ENCODE results near the gene BCAS1.

BCAS1 gene

DNA sequence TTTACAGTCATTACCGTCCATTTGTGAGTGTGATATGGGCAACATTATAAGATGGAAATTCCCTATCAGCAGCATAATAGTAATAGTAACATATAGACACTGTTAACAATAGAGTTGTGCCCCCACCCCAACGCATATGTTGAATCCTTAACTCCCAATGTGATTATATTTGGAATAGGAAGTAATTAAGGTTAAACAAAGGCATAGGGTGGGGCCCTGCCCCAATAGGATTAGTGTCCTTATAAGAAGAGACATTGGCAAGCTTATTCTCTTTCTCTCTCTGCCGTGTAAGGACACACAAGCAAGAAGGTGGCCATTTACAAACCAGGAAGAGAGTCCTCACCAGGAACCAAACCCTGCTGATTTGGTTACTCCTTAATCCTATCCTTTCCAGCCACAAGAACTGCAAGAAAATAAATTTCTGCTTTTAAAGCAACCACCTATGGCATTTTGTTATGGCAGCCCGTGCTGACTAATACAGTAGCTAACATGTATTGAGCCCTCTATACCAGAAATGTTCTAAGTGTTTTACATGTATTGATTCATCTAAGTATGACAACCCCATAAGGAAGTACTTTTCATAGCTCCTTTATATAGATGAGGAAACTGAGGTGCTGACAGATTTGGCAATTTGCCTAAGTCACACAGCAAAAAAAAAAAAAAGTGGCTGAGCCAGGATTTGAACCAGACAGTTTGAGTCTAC lies 114.2 kb downstream of the BCAS1 start (continued):
- TF ChIP-seq OSR1 (CRISPR knock-in tag; IDR thresholded peaks at IDR 0.05) = no peak
- no peak for TF ChIP-seq ZC3H10 (CRISPR knock-in tag; IDR thresholded peaks at IDR 0.05)
- no peak for TF ChIP-seq PPARA (CRISPR knock-in tag; IDR thresholded peaks at IDR 0.05; ENCODE audit: borderline replicate concordance)

DNA sequence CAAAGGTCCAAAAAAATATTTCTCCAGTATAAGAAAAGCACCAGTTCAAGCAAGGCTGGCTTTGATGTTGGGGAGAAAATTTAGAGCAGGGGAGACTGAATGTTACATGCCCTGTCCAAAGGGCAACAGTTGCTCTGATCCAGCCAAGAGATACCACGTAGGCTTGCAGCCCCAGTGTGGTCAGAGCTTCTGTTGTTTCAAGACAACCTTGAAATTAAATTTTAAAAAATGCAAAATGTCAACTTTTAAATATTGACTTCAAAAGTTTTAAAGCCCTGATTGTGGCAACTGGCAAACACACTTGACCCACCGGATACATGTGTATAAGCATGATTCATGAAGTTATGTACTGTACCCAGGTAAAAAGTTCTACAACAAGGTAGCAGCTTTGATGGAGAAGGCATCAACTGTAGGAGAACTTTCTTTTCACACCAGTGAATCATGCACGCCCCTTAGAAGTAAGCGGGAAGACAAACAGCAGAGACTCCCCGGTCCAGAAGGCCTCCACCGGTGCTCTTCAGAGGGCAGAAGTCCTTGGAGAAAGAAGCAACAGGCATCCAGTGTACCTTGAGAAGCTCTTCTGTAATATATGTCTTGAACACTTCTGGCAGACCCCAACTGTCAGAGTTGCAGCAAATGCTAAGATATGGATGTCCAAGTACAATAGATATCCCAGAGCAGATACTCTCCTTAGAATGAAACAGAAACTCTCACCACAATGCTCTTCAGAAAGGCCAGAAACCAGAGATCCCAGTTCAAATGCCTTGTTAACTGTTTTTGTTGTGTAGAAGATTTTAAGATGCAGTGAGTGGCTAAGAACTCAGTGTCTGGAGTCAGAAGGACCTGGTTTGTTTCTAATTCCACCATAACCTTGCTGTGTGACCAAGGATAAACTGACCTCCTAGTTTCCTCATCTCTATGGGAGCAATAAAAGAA lies 115.4 kb downstream of the BCAS1 start:
- ATAC-seq = no peak
- TF ChIP-seq TCF4 (CRISPR knock-in tag; IDR thresholded peaks at IDR 0.05; ENCODE audit: borderline replicate concordance) (no peak), ISL1 (CRISPR knock-in tag; IDR thresholded peaks at IDR 0.05) (no peak), PPARA (CRISPR knock-in tag; IDR thresholded peaks at IDR 0.05; ENCODE audit: borderline replicate concordance) (no peak), ZFP30 (CRISPR knock-in tag; IDR thresholded peaks at IDR 0.05) (no peak), TOX (CRISPR knock-in tag; IDR thresholded peaks at IDR 0.05; ENCODE audit: borderline replicate concordance) (no peak), SNAI2 (CRISPR knock-in tag; IDR thresholded peaks at IDR 0.05) (no peak)
- TF ChIP-seq, protein P1, sequence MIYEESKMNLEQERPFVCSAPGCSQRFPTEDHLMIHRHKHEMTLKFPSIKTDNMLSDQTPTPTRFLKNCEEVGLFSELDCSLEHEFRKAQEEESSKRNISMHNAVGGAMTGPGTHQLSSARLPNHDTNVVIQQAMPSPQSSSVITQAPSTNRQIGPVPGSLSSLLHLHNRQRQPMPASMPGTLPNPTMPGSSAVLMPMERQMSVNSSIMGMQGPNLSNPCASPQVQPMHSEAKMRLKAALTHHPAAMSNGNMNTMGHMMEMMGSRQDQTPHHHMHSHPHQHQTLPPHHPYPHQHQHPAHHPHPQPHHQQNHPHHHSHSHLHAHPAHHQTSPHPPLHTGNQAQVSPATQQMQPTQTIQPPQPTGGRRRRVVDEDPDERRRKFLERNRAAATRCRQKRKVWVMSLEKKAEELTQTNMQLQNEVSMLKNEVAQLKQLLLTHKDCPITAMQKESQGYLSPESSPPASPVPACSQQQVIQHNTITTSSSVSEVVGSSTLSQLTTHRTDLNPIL (CRISPR knock-in tag; IDR thresholded peaks at IDR 0.05; ENCODE audit: low read depth) = no peak
- TF ChIP-seq, protein P2, sequence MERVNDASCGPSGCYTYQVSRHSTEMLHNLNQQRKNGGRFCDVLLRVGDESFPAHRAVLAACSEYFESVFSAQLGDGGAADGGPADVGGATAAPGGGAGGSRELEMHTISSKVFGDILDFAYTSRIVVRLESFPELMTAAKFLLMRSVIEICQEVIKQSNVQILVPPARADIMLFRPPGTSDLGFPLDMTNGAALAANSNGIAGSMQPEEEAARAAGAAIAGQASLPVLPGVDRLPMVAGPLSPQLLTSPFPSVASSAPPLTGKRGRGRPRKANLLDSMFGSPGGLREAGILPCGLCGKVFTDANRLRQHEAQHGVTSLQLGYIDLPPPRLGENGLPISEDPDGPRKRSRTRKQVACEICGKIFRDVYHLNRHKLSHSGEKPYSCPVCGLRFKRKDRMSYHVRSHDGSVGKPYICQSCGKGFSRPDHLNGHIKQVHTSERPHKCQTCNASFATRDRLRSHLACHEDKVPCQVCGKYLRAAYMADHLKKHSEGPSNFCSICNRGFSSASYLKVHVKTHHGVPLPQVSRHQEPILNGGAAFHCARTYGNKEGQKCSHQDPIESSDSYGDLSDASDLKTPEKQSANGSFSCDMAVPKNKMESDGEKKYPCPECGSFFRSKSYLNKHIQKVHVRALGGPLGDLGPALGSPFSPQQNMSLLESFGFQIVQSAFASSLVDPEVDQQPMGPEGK (CRISPR knock-in tag; IDR thresholded peaks at IDR 0.05; ENCODE audit: borderline replicate concordance) = no peak

DNA sequence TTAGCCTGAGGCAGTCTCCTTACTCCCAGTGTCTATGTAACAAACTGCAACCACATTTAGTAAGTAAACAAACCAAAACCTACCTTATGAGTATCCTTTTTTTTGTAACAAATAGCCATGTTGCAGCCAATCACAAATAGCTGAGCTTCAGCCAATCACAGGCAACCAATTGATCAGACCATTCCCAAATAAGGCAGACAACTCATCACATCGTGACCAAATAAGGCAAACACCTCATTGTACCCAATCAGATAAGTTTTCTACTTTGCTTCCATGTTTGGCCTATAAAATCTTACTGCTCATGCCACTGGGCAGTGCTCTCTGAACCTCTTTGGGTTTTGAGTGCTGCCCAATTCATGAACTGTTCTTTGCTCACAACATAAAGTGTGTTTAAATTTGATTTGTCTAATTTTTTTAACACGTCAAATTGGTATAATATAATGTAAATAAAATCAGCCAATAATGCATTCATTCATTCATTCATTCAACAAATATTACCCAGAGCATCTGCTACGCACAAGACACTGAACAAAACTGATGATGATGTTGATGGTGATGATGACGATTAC lies 117.8 kb downstream of the BCAS1 start:
- TF ChIP-seq BACH2 (CRISPR knock-in tag; IDR thresholded peaks at IDR 0.05; ENCODE audit: borderline replicate concordance) = no peak
- TF ChIP-seq CSDC2 (CRISPR knock-in tag; IDR thresholded peaks at IDR 0.05) = no peak
- TF ChIP-seq, protein P3, sequence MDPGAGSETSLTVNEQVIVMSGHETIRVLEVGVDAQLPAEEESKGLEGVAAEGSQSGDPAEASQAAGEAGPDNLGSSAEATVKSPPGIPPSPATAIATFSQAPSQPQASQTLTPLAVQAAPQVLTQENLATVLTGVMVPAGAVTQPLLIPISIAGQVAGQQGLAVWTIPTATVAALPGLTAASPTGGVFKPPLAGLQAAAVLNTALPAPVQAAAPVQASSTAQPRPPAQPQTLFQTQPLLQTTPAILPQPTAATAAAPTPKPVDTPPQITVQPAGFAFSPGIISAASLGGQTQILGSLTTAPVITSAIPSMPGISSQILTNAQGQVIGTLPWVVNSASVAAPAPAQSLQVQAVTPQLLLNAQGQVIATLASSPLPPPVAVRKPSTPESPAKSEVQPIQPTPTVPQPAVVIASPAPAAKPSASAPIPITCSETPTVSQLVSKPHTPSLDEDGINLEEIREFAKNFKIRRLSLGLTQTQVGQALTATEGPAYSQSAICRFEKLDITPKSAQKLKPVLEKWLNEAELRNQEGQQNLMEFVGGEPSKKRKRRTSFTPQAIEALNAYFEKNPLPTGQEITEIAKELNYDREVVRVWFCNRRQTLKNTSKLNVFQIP (CRISPR knock-in tag; IDR thresholded peaks at IDR 0.05; ENCODE audit: borderline replicate concordance, low read depth) = no peak
- TF ChIP-seq, protein P4, sequence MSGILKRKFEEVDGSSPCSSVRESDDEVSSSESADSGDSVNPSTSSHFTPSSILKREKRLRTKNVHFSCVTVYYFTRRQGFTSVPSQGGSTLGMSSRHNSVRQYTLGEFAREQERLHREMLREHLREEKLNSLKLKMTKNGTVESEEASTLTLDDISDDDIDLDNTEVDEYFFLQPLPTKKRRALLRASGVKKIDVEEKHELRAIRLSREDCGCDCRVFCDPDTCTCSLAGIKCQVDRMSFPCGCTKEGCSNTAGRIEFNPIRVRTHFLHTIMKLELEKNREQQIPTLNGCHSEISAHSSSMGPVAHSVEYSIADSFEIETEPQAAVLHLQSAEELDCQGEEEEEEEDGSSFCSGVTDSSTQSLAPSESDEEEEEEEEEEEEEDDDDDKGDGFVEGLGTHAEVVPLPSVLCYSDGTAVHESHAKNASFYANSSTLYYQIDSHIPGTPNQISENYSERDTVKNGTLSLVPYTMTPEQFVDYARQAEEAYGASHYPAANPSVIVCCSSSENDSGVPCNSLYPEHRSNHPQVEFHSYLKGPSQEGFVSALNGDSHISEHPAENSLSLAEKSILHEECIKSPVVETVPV (CRISPR knock-in tag; IDR thresholded peaks at IDR 0.05) = no peak
- no peak for TF ChIP-seq ESRRG (CRISPR knock-in tag; IDR thresholded peaks at IDR 0.05)
- TF ChIP-seq ARNTL (CRISPR knock-in tag; IDR thresholded peaks at IDR 0.05; ENCODE audit: borderline replicate concordance, low read depth) = no peak
- no peak for TF ChIP-seq TOX (CRISPR knock-in tag; IDR thresholded peaks at IDR 0.05; ENCODE audit: borderline replicate concordance)
- TF ChIP-seq RARB (CRISPR knock-in tag; IDR thresholded peaks at IDR 0.05) = no peak
- no peak for TF ChIP-seq PPARA (CRISPR knock-in tag; IDR thresholded peaks at IDR 0.05; ENCODE audit: borderline replicate concordance)
- TF ChIP-seq ZFP30 (CRISPR knock-in tag; IDR thresholded peaks at IDR 0.05) = no peak
- no peak for TF ChIP-seq ZNF8 (CRISPR knock-in tag; IDR thresholded peaks at IDR 0.05)
- TF ChIP-seq ISL1 (CRISPR knock-in tag; IDR thresholded peaks at IDR 0.05) = no peak
- no peak for TF ChIP-seq ZC3H10 (CRISPR knock-in tag; IDR thresholded peaks at IDR 0.05)
- TF ChIP-seq, protein P5, sequence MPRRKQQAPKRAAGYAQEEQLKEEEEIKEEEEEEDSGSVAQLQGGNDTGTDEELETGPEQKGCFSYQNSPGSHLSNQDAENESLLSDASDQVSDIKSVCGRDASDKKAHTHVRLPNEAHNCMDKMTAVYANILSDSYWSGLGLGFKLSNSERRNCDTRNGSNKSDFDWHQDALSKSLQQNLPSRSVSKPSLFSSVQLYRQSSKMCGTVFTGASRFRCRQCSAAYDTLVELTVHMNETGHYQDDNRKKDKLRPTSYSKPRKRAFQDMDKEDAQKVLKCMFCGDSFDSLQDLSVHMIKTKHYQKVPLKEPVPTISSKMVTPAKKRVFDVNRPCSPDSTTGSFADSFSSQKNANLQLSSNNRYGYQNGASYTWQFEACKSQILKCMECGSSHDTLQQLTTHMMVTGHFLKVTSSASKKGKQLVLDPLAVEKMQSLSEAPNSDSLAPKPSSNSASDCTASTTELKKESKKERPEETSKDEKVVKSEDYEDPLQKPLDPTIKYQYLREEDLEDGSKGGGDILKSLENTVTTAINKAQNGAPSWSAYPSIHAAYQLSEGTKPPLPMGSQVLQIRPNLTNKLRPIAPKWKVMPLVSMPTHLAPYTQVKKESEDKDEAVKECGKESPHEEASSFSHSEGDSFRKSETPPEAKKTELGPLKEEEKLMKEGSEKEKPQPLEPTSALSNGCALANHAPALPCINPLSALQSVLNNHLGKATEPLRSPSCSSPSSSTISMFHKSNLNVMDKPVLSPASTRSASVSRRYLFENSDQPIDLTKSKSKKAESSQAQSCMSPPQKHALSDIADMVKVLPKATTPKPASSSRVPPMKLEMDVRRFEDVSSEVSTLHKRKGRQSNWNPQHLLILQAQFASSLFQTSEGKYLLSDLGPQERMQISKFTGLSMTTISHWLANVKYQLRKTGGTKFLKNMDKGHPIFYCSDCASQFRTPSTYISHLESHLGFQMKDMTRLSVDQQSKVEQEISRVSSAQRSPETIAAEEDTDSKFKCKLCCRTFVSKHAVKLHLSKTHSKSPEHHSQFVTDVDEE (CRISPR knock-in tag; IDR thresholded peaks at IDR 0.05) = no peak
- ATAC-seq = no peak
